Measurements from ENCODE around the gene PARD3.

- TF ChIP-seq SIN3A (IDR thresholded peaks at IDR 0.05; ENCODE audit: borderline replicate concordance, insufficient read depth, low read length): no peak
- TF ChIP-seq POLR2AphosphoS5 (IDR thresholded peaks at IDR 0.05; ENCODE audit: low read depth, low read length): no peak
- no peak for TF ChIP-seq TAF1 (IDR thresholded peaks at IDR 0.05; ENCODE audit: borderline replicate concordance, insufficient read depth, low read length)
- no peak for TF ChIP-seq REST (IDR thresholded peaks at IDR 0.05; ENCODE audit: insufficient read depth in 1 of 2, low read depth in 2 of 2, low read length in 2 of 2)
- TF ChIP-seq FOXP2 (optimal IDR thresholded peaks at IDR 0.05; ENCODE audit: borderline replicate concordance, extremely low read depth, extremely low read length, insufficient read depth): no peak
These were observed 995 bp upstream of the PARD3 start for GRCh38 chr10:34816085-34816496.
